TTC549 (cell line): Measurements from ENCODE around the gene PCDHGA2.
"Not testable (repeated sequence)": the region's sequence is repeated elsewhere in the genome, so short reads cannot be mapped to it uniquely, and the experiment has no call there.

Experiments used
- FAIRE-seq: peaks from 2 replicates; lab custom pipeline; 2012; peaks lifted over from hg19 to GRCh38; lab: Jason Lieb, UNC

Gene PCDHGA2

DNA sequence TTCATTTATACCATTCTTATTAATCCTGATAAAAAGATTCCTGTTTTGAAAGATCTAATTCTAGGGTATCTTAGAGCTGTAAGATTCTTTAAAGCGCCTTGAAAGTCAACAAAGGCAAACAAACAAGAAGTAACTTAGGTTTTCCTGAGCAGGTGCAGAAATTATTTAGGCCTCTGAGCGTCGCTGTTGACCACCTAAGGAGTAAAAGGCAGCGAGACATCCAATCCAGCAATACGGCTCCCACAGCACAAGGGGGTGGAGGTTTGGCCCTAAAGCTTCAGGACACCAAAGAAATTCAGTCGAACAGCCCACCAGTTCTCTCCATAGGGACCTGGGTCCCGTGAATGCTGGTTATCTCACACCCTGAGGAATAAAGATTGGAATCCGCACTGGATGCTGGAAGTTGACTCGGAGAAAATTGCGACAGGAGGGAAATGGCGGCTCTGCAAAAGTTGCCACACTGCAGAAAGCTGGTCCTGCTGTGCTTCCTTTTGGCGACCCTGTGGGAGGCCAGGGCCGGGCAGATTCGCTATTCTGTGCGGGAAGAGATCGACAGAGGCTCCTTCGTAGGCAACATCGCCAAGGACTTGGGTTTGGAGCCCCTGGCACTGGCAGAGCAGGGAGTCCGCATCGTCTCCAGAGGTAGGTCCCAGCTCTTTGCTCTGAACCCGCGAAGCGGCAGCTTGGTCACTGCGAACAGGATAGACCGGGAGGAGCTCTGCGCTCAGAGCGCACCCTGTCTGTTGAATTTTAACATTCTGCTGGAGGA is at the start of gene PCDHGA2:
Gene PCDHGA2 (plus strand): TSS at position 223 of the 769 bp plus-strand sequence.
- no peak for FAIRE-seq

- no peak for FAIRE-seq
Observed at GRCh38 chr5:141298376-141298775, 40.2 kb upstream of the PCDHGA2 start.

DNA sequence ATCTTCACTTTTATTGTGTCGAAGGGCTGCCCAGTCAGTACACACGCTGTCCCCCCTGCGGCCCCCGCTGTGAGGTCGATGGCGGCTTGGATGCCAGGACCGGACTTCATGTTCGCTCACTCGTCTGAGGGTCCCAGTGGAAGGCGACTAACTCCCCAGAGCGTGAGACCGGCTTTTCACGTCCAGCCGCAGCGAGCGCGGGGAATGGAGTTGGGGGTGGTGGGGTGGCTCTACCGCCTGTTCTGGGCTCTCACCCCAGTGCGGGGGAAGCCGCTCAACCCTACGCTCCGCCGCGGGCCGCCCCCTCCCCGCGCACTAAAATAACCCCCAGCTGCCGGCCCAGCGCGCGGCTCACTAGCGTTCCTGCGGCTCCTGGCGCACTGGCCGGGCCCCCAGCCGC is 34.8 kb upstream of the PCDHGA2 start, which contains the start of gene SLC25A2:
Gene SLC25A2 (minus strand): TSS at position 294 of the 400 bp plus-strand sequence. CDS start 184 bp downstream, at position 110.
- no peak for FAIRE-seq

- no peak for FAIRE-seq
Observed at GRCh38 chr5:141306630-141307029, 31.9 kb upstream of the PCDHGA2 start.

- no peak for FAIRE-seq
Observed at GRCh38 chr5:141313711-141314110, 24.8 kb upstream of the PCDHGA2 start.

GRCh38 chr5:141316963-141317362 is 21.6 kb upstream of the PCDHGA2 start:
- FAIRE-seq: not testable (repeated sequence)

- no peak for FAIRE-seq
Observed at GRCh38 chr5:141319202-141319601, 19.4 kb upstream of the PCDHGA2 start.

DNA sequence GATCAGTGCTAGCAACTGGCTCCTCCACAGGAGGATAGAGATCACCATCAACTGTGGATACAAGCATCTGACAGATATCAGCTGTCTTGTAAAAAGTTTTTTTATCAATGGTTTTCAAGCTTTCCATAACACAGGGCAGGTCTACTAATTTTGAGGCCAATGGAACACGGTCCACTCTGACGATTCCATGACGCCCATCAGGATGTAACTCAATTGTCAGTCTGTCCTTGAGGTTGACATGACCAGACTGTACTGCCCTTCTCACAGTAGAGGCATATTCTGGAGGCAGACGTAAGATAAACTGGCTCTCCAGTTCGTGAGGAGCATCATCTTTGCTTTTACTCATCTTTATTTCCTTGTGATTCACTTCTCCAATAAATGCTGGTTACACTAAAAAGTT is 18.9 kb upstream of the PCDHGA2 start:
- FAIRE-seq: no peak

DNA sequence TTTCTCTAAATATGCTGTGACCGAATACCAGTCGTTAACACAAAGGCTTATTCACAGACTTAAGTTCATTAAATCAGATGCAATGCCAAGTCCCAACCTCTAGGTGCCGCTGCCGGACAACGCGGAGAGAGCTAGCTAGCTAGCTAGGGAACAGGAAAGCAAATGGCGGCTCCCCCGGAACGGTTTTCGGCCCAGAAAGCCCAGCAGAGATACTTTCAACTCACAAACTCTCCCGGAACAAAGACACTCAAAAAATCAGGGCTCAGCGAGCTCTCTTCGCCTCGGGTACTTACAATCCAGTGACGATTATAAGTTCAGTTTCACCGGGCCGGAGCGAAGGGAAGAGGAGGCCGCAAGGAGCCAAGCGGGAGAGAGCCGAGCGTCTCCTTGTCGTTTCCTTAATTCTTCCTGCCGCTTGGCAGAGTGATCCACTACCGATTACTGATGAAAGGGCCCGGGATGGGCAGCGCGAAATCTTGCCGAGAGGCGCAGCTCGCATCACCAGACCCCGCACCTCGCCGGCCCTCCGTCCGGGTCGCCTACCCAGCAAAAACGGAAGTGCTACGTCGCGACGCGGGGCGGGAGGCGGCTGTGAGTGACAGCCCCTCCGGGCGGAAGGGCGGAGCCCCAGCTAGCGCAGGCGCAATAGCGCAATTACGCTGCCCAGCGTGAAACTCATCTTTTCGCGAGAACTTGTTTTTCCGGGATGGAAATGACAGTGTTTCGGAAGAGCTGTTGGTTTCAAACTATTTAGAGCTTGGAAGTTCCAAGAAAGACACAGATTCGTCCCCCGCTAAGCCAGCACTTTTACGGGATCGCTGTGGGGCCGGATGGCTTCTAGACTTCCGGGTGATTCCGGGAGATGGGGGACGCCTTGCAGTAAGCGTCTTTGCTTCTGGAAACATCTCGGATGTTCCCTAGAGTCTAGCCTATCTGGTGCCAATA is 18.1 kb upstream of the PCDHGA2 start, which contains the start of gene TAF7:
Gene TAF7 (minus strand): TSS at position 560 of the 945 bp plus-strand sequence. CDS start 740 bp downstream, outside the sequence.
- peak; percentile 57 for FAIRE-seq

GRCh38 chr5:141322261-141322660 is 16.3 kb upstream of the PCDHGA2 start:
- FAIRE-seq: no peak

DNA sequence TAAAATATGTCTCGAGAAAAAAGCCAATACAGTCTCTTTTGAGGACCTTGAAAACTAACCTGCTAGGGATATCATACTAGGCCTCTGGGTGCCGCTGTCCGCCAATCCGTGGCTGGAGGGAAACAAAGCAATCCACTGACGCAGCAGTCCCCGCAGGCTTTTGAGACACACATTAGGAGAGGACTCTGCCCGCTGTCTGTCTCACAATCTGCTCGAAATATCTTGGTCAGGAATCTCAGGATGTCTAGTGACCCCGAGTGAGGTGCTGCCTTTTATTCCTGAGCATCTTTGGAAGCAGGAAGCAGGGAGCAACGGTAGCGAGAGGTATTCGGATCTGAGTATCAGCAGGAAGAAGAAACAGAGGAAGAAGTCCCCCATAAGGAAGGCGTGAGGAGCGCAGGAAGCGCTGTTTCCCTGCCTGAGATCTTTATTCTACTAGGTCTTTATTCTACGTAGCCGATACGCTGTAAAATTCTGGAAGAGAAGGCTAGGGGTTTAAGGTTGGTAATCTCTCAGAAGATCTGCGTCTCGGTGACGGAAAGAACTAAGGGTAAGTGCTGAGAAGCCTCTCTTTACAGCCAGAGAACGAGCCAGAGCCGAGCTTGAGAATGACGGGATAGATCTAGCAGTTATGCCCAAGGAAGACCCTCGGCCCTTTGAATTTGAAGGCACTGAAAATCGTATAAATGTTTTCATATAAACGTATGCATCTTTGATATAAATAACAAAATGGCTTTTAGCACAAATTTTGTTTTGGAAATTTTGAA is 12.3 kb upstream of the PCDHGA2 start:
- FAIRE-seq: no peak

DNA sequence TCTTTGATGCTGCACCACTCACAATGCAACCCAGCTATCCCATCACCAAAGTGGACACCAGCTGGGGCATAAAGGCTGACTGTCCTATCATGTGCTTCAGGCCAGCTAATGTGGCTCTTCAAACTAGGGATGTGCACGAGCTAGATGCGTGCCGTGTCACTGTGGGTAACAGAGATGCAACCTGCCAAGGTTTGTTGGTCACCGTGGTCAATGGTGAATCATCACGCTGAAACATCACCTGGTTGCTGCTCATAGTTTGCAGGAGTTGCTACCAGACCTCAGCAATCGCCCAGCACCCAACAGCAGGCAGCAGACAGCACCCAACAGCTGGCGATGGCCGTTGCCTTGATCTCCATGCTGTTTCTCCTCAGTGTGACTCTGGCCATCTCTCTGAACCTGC is 10.3 kb upstream of the PCDHGA2 start:
- FAIRE-seq: no peak

DNA sequence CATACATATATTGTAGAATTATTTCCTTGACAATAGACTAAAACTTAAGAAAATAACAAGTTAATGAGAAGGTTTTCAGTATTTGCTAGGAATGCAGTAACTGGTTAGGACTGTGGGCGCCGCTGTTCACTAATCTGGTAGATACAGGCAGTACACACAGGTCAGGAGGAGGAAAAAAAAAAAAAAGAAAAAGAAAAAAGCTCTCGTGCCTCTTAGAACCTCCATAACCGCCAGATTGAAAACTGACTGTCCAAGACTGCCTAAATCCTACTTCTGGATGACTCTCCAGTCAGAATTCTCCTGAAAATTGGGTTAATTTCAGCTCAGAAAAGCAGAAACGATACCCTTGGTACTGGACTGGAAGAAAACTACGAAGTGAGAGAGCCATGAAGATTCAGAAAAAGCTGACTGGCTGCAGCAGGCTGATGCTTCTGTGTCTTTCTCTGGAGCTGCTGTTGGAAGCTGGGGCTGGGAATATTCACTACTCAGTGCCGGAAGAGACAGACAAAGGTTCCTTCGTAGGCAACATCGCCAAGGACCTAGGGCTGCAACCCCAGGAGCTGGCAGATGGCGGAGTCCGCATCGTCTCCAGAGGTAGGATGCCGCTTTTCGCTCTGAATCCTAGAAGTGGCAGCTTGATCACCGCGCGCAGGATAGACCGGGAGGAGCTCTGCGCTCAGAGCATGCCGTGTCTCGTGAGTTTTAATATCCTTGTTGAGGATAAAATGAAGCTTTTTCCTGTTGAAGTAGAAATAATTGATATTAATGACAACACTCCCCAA is 8.1 kb upstream of the PCDHGA2 start, which contains the start of gene PCDHGA1:
Gene PCDHGA1 (plus strand): TSS at position 216 of the 782 bp plus-strand sequence.
- FAIRE-seq: no peak

DNA sequence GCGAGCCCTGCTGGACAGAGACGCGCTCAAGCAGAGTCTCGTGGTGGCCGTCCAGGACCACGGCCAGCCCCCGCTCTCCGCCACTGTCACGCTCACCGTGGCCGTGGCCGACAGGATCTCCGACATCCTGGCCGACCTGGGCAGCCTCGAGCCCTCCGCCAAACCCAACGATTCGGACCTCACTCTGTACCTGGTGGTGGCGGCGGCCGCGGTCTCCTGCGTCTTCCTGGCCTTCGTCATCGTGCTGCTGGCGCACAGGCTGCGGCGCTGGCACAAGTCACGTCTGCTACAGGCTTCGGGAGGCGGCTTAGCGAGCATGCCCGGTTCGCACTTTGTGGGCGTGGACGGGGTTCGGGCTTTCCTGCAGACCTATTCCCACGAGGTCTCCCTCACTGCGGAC is 6.0 kb upstream of the PCDHGA2 start:
- FAIRE-seq: not testable (repeated sequence)

DNA sequence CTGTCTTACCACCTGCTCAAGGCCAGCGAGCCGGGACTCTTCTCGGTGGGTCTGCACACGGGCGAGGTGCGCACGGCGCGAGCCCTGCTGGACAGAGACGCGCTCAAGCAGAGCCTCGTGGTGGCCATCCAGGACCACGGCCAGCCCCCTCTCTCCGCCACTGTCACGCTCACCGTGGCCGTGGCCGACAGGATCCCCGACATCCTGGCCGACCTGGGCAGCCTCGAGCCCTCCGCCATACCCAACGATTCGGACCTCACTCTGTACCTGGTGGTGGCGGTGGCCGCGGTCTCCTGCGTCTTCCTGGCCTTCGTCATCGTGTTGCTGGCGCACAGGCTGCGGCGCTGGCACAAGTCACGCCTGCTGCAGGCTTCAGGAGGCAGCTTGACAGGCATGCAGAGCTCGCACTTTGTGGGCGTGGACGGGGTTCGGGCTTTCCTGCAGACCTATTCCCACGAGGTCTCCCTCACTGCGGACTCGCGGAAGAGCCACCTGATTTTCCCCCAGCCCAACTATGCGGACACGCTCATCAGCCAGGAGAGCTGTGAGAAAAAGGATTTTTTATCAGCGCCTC is 2.3 kb downstream of the PCDHGA2 start:
- FAIRE-seq: not testable (repeated sequence)

GRCh38 chr5:141342773-141343172 is 4.2 kb downstream of the PCDHGA2 start:
- no peak for FAIRE-seq

GRCh38 chr5:141343242-141343952 is 4.8 kb downstream of the PCDHGA2 start, which contains the start of gene PCDHGA3:
TSS of gene PCDHGA3 (plus strand) at chr5:141343829. CDS start at chr5:141344034, 205 bp downstream.
- FAIRE-seq: no peak

DNA sequence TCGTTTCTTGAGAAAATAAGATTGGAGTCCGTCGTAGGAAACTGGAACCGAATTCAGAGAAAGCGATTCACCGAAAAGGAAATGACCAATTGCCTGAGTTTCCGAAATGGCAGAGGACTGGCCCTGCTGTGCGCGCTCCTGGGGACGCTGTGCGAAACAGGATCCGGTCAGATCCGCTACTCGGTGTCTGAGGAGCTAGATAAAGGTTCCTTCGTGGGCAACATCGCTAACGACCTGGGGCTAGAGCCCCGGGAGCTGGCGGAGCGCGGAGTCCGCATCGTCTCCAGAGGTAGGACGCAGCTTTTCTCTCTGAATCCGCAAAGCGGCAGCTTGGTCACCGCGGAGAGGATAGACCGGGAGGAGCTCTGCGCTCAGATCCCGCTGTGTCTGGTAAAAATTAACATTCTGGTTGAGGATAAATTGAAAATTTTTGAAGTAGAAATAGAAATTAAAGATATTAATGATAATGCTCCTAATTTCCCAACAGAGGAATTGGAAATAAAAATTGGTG is 5.4 kb downstream of the PCDHGA2 start:
- no peak for FAIRE-seq

DNA sequence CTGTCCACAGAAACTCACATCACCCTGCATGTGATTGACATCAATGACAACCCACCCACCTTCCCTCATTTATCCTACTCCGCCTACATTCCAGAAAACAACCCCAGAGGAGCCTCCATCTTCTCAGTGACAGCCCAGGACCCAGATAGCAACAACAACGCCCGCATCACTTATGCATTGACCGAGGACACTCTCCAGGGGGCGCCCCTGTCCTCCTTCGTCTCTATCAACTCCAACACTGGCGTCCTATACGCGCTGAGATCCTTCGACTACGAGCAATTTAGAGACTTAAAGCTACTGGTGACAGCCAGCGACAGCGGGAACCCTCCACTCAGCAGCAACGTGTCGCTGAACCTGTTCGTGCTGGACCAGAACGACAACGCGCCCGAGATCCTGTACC is 6.8 kb downstream of the PCDHGA2 start:
- FAIRE-seq: no peak

DNA sequence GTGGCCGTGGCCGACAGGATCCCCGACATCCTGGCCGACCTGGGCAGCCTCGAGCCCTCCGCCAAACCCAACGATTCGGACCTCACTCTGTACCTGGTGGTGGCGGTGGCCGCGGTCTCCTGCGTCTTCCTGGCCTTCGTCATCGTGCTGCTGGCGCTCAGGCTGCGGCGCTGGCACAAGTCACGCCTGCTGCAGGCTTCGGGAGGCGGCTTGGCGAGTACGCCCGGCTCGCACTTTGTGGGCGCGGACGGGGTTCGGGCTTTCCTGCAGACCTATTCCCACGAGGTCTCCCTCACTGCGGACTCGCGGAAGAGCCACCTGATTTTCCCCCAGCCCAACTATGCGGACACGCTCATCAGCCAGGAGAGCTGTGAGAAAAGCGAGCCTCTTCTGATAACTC is 7.5 kb downstream of the PCDHGA2 start:
- not testable (repeated sequence) for FAIRE-seq
